ENCODE data around the gene PNLIPRP2.

PNLIPRP2 gene

DNA sequence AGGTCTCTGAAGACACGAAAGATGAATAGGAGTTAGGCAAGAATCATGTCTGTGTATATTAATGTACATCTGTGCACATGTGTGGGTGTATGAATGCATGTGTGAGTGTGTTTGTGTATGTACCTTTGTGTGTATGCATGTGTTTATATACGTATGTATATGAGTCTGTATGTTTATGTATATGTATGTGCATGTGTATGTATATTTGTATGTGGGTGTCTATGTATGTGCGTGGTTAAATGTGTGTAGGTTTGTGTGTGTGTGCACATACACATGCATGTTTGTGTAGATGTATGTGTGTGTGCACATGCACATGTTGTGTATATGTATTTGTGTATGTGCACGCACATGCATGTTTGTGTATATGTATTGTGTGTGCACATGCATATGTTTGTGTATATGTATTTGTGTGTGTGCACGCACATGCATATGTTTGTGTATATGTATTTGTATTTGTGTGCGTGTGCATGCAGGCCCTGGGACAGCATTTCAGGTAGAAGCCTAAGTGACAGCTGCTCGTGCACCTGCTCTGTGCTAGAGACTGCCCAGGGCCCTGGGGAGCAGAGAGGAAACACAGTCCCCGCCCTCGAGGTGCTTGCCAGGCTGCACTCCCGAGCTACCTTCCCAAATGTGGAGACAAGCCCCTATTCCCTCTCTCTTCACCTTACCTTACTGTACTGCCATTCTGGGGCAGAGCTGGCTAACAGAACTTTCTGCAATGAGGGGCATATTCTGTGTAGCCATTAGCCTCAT lies 17.9 kb upstream of the PNLIPRP2 start:
- no peaks in the 10 kb centered on the region for H3K27me3 ChIP-seq (ENCODE audit: control insufficient read depth, low read length)
- no peaks in the 10 kb centered on the region for H3K79me2 ChIP-seq (ENCODE audit: control insufficient read depth, low read length)
- no peaks in the 10 kb centered on the region for H3K4me1 ChIP-seq (ENCODE audit: control insufficient read depth, low read length)
- no peak overlapping the region for H3K4me2 ChIP-seq (ENCODE audit: low read length)
- no peak overlapping the region for H3K4me3 ChIP-seq (ENCODE audit: low read length)
- no peak overlapping the region for H3K27ac ChIP-seq (ENCODE audit: low read depth, low read length)
- H4K20me1 ChIP-seq (ENCODE audit: control insufficient read depth, insufficient read depth, low read depth, low read length), result no peaks in the 10 kb centered on the region
- H3K36me3 ChIP-seq (ENCODE audit: control insufficient read depth, low read length), result no peaks in the 10 kb centered on the region
- H3F3A ChIP-seq (ENCODE audit: control insufficient read depth, insufficient read depth), result no peaks in the 10 kb centered on the region
- no peaks in the 10 kb centered on the region for H3K9me2 ChIP-seq (replicated peaks; ENCODE audit: control insufficient read depth, low read length)
- H3K9me3 ChIP-seq (ENCODE audit: control insufficient read depth, insufficient read depth, low read length), result no peaks in the 10 kb centered on the region
- TF ChIP-seq CTCF (IDR thresholded peaks at IDR 0.05; ENCODE audit: low read depth, low read length, poor library complexity, severe bottlenecking), result no peak
- no peak for TF ChIP-seq EZH2phosphoT487 (IDR thresholded peaks at IDR 0.05; ENCODE audit: borderline replicate concordance, low read length)

- Histone ChIP-seq H3K4me1 (ENCODE audit: control insufficient read depth, low read length) (no peaks in the 10 kb centered on the region), H3K4me2 (ENCODE audit: low read length) (no peak overlapping the region), H4K20me1 (ENCODE audit: control insufficient read depth, insufficient read depth, low read depth, low read length) (no peaks in the 10 kb centered on the region), H3F3A (ENCODE audit: control insufficient read depth, insufficient read depth) (no peaks in the 10 kb centered on the region), H3K4me3 (ENCODE audit: low read length) (no peak overlapping the region), H3K79me2 (ENCODE audit: control insufficient read depth, low read length) (no peaks in the 10 kb centered on the region), H3K36me3 (ENCODE audit: control insufficient read depth, low read length) (no peaks in the 10 kb centered on the region), H3K27ac (ENCODE audit: low read depth, low read length) (no peak overlapping the region), H3K9me2 (replicated peaks; ENCODE audit: control insufficient read depth, low read length) (no peaks in the 10 kb centered on the region), H3K27me3 (ENCODE audit: control insufficient read depth, low read length) (no peaks in the 10 kb centered on the region), H3K9me3 (ENCODE audit: control insufficient read depth, insufficient read depth, low read length) (no peaks in the 10 kb centered on the region)
- TF ChIP-seq EZH2phosphoT487 (IDR thresholded peaks at IDR 0.05; ENCODE audit: borderline replicate concordance, low read length) (no peak), CTCF (IDR thresholded peaks at IDR 0.05; ENCODE audit: low read depth, low read length, poor library complexity, severe bottlenecking) (no peak)
Observed at GRCh38 chr10:116606061-116606483, 14.7 kb upstream of the PNLIPRP2 start.

DNA sequence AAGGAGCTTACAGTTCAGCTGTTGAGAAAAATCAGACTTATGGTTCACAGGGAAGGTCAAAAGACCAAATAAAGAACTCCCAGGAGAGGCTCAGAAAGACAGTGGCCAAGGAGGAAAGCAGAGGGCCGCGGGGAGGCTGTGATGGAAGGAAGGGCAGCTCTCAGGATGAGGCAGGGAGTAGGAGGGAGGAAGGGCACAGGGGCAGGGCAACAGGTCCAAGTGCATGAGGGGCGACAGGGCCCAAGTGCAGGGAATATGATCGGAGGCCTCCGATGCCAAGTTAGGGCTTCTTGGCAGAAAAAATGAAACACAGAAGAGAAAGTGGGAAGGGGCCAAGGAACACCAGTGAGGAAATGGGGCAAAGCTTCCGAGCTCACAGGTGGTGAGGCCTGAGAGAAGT lies 13.4 kb upstream of the PNLIPRP2 start:
- Histone ChIP-seq H3F3A (ENCODE audit: control insufficient read depth, insufficient read depth) (no peaks in the 10 kb centered on the region), H3K4me3 (ENCODE audit: low read length) (no peak overlapping the region), H3K4me1 (ENCODE audit: control insufficient read depth, low read length) (no peaks in the 10 kb centered on the region), H3K4me2 (ENCODE audit: low read length) (no peak overlapping the region), H3K9me3 (ENCODE audit: control insufficient read depth, insufficient read depth, low read length) (no peaks in the 10 kb centered on the region), H3K9me2 (replicated peaks; ENCODE audit: control insufficient read depth, low read length) (no peaks in the 10 kb centered on the region), H3K36me3 (ENCODE audit: control insufficient read depth, low read length) (no peaks in the 10 kb centered on the region), H3K27me3 (ENCODE audit: control insufficient read depth, low read length) (no peaks in the 10 kb centered on the region), H3K79me2 (ENCODE audit: control insufficient read depth, low read length) (no peaks in the 10 kb centered on the region), H3K27ac (ENCODE audit: low read depth, low read length) (no peak overlapping the region), H4K20me1 (ENCODE audit: control insufficient read depth, insufficient read depth, low read depth, low read length) (no peaks in the 10 kb centered on the region)
- TF ChIP-seq EZH2phosphoT487 (IDR thresholded peaks at IDR 0.05; ENCODE audit: borderline replicate concordance, low read length) (no peak), CTCF (IDR thresholded peaks at IDR 0.05; ENCODE audit: low read depth, low read length, poor library complexity, severe bottlenecking) (no peak)

Measured in DOHH2 (cell line).